GM21360 (cell line): ENCODE measurements around the gene SCP2.

Experiments used
- ATAC-seq: cut with Tn5 transposase; IDR thresholded peaks from one replicate; pipeline ENCODE4 v1.9.1; 2021; ENCODE audit warnings: mild to moderate bottlenecking, moderate library complexity; ENCODE audit not compliant: unreplicated experiment

Gene SCP2, protein sequence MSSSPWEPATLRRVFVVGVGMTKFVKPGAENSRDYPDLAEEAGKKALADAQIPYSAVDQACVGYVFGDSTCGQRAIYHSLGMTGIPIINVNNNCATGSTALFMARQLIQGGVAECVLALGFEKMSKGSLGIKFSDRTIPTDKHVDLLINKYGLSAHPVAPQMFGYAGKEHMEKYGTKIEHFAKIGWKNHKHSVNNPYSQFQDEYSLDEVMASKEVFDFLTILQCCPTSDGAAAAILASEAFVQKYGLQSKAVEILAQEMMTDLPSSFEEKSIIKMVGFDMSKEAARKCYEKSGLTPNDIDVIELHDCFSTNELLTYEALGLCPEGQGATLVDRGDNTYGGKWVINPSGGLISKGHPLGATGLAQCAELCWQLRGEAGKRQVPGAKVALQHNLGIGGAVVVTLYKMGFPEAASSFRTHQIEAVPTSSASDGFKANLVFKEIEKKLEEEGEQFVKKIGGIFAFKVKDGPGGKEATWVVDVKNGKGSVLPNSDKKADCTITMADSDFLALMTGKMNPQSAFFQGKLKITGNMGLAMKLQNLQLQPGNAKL

DNA sequence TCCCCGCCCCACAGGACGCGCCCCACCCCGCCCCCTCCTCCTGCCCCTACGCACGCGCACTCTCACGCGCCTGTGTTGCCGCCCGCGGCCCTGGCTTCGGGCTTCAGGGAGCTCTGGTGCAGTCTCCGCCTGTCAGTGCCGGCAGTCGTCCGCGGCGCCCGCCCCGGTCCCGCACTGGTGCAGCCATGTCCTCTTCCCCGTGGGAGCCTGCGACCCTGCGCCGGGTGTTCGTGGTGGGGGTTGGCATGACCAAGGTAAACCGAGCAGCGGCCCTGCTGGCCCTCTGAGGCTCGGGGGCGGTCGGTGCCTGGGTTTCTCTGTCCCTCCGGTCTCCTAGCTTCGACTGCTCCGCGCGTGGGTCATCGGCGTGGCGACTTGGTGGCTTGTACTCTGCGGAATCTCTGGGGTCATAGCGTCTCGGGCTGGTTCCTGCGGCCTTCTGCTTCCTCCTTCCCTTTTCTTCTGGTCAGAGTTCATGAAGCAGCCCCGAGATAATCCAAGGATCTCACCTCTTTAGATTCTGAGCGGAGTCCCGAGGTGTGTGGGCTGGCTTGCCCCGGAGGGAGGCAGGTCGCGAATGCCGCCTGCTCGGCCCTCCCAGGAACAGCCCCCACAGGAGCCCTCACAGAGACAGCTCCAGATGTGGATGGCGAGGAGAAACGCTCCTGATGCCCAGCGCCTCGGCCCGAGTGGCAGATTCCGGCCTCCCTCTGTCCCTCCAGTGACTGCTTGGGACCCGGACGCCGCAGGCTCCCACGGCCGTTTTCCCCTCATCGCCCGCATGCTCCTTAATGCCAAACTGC is at the start of gene SCP2:
TSS of gene SCP2 (plus strand) at position 65 of the 803 bp plus-strand sequence. CDS start at position 186, 121 bp downstream.
- ATAC-seq, result no peak

DNA sequence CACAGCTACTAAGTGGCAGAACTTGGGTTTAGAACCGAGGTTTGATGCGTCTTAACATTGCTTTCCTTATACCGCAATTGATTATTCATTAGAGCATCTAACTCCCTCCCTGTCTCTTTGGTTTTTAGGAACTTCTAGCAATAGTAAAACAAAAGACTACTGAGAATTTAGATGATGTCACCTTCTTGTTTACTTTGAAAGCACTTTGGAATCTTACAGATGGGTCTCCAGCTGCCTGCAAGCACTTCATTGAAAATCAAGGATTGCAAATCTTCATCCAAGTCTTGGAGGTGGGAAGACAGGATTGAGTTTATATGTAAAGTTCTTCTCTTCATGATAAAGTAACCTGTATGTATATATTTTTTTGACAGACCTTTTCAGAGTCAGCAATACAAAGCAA is 49.5 kb upstream of the SCP2 start:
- no peak for ATAC-seq

DNA sequence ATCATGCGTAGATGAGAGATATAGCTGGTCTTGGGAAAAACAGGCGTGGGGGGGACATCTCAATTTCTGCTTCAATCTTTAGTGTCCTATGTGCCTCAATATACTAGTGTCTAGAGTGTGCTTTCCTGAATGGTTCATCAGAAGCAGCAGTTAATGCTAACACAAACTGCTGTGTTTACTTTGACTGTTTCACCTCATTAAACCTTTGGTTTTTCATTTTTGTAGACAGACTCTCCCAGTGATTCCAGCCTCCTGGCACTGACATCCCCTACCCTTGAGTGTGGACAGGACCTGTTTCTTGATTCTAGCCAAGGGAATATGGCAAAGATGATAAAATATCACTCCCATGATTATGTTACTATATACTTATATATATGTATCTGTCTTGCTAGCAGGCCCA is 46.9 kb upstream of the SCP2 start:
- ATAC-seq, result no peak

GRCh38 chr1:52887483-52887882 is 39.6 kb upstream of the SCP2 start:
- ATAC-seq, result no peak

- ATAC-seq, result no peak
Measured at GRCh38 chr1:52892424-52893215, 34.5 kb upstream of the SCP2 start.

- ATAC-seq, result no peak
Measured at GRCh38 chr1:52899445-52899894, 27.6 kb upstream of the SCP2 start.

DNA sequence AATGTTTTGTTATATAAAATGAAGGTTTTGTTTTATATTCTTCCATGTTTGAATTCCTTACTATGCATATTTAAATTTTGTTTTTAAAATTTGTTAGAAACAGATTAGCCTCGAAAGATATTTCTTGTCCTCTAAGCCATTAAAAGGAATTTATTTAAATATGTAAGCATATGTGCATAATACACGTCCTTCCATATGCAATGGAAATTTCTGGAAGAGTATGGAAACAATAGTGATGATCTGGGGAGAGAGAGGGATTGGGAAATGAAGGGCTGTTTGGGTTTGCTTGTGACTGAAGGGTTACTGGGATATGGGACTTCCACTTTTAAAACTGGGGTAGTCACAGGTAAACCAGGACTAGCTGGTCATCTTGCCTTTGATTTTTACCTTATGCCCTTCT is 26.7 kb upstream of the SCP2 start:
- ATAC-seq, result no peak

- no peak for ATAC-seq
Measured at GRCh38 chr1:52901384-52901783, 25.7 kb upstream of the SCP2 start.

GRCh38 chr1:52904208-52904926 is 22.7 kb upstream of the SCP2 start:
- ATAC-seq, result no peak

GRCh38 chr1:52904927-52905698 is 22.0 kb upstream of the SCP2 start:
- no peak for ATAC-seq

GRCh38 chr1:52906135-52906603 is 20.9 kb upstream of the SCP2 start:
- no peak for ATAC-seq

- no peak for ATAC-seq
Measured at GRCh38 chr1:52907068-52907811, 19.8 kb upstream of the SCP2 start.

GRCh38 chr1:52907812-52908153 is 19.3 kb upstream of the SCP2 start:
- no peak for ATAC-seq

GRCh38 chr1:52911541-52911940 is 15.5 kb upstream of the SCP2 start:
- ATAC-seq, result no peak

DNA sequence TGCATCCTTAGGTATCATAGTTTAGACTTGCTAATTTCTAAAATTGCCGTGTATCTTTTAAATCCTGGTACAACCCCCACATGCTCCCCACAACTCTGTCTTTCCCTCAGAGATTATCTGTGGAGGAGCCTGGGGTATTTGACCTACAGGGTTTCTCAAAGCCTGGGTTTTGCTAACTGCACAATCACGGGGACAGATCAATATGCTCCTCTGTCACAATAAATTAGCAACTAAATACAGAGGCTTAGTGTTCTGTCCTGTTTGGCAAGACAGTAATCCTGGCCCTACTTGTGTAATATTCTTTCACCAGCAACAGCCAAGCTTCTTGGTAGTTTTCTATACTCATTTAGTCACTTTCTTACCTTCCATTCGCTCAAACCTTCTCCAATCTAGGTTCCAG is 14.1 kb upstream of the SCP2 start:
- no peak for ATAC-seq

DNA sequence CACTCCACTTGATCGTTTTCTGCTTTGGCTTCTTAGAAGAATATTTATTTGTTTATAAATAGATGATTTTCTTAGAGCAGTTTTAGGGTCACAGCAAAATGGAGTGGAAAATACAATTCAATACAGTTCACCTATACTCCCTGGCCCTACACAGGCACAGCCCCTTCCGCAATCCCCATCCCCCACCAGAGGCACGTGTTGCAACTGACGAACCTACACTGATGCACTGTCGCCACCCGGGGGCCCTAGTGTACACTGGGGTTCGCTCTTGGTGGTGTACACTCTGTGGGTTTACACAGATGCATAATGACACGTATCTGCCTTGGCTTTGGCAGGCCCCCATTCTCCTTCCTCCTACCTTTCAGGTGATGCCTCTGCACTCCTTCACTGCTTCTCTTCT is 13.5 kb upstream of the SCP2 start:
- no peak for ATAC-seq

GRCh38 chr1:52914463-52914862 is 12.6 kb upstream of the SCP2 start:
- ATAC-seq, result no peak

DNA sequence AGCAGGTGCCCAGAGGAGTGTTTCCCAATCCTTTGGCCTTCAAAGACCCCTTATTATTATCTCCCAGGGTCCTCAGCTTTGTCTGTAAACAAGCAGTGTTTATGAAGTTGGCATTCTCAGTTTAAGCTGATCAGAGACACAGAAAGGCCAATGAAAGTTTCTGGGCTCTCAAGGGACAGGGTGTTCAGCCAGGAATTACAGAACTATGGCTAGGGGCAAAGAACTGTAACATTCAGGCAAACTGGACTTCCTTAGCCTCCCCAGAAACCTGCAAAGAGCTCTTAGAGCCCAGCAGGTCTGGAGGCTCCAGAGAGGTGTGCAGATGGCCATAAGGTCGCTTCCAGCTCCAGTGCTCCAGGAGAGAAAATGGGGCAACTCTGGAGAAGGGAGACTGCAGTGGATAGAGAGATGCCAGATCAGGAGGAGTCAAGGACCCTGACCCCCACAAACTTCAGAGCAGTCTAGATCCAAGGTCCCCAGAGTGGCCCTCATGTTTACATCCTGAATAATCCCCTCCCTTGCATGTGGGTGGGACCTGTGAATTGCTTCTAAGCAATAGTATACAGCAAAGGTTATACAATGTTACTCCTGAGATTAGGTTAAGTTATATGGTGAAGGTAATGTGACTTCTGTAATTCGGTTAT is 11.7 kb upstream of the SCP2 start:
- ATAC-seq, result no peak
